GM19328 (cell line): ENCODE data around the gene PAQR6.

Source experiments
- ATAC-seq: cut with Tn5 transposase; IDR thresholded peaks from one replicate; pipeline ENCODE4 v1.9.1; 2021; ENCODE audit warnings: mild to moderate bottlenecking, moderate library complexity; ENCODE audit not compliant: unreplicated experiment

The PAQR6 gene

GRCh38 chr1:156263288-156263655 is 15.4 kb upstream of the PAQR6 start:
- ATAC-seq, result no peak

- ATAC-seq, result no peak
These were observed 14.8 kb upstream of the PAQR6 start for GRCh38 chr1:156262461-156263287.

- no peak for ATAC-seq
These were observed 13.0 kb upstream of the PAQR6 start for GRCh38 chr1:156260896-156261295.

- no peak for ATAC-seq
These were observed 11.9 kb upstream of the PAQR6 start for GRCh38 chr1:156259805-156260204.

- no peak for ATAC-seq
These were observed 11.0 kb upstream of the PAQR6 start for GRCh38 chr1:156258859-156259258.

- ATAC-seq, result no peak
These were observed 9.9 kb upstream of the PAQR6 start for GRCh38 chr1:156257711-156258110.

- no peak for ATAC-seq
These were observed 5.8 kb upstream of the PAQR6 start for GRCh38 chr1:156253634-156254033.

GRCh38 chr1:156251527-156251926 is 3.7 kb upstream of the PAQR6 start:
- no peak for ATAC-seq

GRCh38 chr1:156249593-156249992 is 1.7 kb upstream of the PAQR6 start:
- ATAC-seq, result no peak

GRCh38 chr1:156248323-156248683 is 447 bp upstream of the PAQR6 start:
- no peak for ATAC-seq

GRCh38 chr1:156246781-156247459 is 936 bp downstream of the PAQR6 start:
- no peak for ATAC-seq

GRCh38 chr1:156246241-156246780 is 1.5 kb downstream of the PAQR6 start:
- ATAC-seq, result no peak

GRCh38 chr1:156245451-156246232 is 2.2 kb downstream of the PAQR6 start:
- no peak for ATAC-seq

- no peak for ATAC-seq
These were observed 3.1 kb downstream of the PAQR6 start for GRCh38 chr1:156244712-156245111.

GRCh38 chr1:156244126-156244525 is 3.7 kb downstream of the PAQR6 start:
- no peak for ATAC-seq

- no peak for ATAC-seq
These were observed 5.1 kb downstream of the PAQR6 start for GRCh38 chr1:156242738-156243137.

GRCh38 chr1:156241926-156242325 is 5.9 kb downstream of the PAQR6 start, which contains the start of gene BGLAP:
Gene BGLAP, plus strand, starts transcription at chr1:156242184. Its CDS starts 48 bp downstream, at chr1:156242232.
- no peak for ATAC-seq

- no peak for ATAC-seq
These were observed 6.5 kb downstream of the PAQR6 start for GRCh38 chr1:156241311-156241811.

GRCh38 chr1:156238248-156238647 is 9.6 kb downstream of the PAQR6 start:
- ATAC-seq, result no peak

- ATAC-seq, result no peak
These were observed 11.7 kb downstream of the PAQR6 start for GRCh38 chr1:156236164-156236563.
